Ascending aorta (tissue), 2 donors: ENCODE results near the gene MAP4K5. TPM values are rescaled to one million over a fixed set of nuclear protein-coding genes. Genes with fewer than 3 reads are reported as not detected.

Experiments used
- DNase-seq, 2 donors: peaks; one replicate each; pipeline ENCODE4 v3.0.0-alpha.2; 2019; ENCODE audit warnings: low spot score in 2 of 2
- H3K27ac ChIP-seq, 2 donors: fragments of 200-600 bp; sonication (generic); one replicate each; pipeline ENCODE4 v1.5.1; 2016 to 2017; ENCODE audit warnings: mild to moderate bottlenecking in 1 of 2
- H3K27me3 ChIP-seq: fragments of 200-600 bp; sonication (generic); one replicate; pipeline ENCODE4 v1.5.1; 2017
- H3K36me3 ChIP-seq, 2 donors: fragments of 200-600 bp; sonication (generic); one replicate each; pipeline ENCODE4 v1.5.1; 2016
- H3K4me1 ChIP-seq, 2 donors: fragments of 200-600 bp; sonication (generic); one replicate each; pipeline ENCODE4 v1.5.1; 2016 to 2017; ENCODE audit warnings: mild to moderate bottlenecking in 1 of 2
- H3K4me3 ChIP-seq, 2 donors: fragments of 200-600 bp; sonication (generic); one replicate each; pipeline ENCODE4 v1.5.1; 2016 to 2017; ENCODE audit warnings: mild to moderate bottlenecking in 1 of 2
- H3K9me3 ChIP-seq, 2 donors: fragments of 200-600 bp; sonication (generic); one replicate each; pipeline ENCODE4 v1.5.1; 2016
- CTCF ChIP-seq, 3 experiments: fragments of 200-600 bp in 2 of 3; fragments of 450-650 bp in 1 of 3; sonication (generic) in 2 of 3; IDR thresholded peaks; one replicate each; pipeline ENCODE4 v1.5.1; 2016 to 2019; ENCODE audit warnings: antibody characterized with exemption in 3 of 3, mild to moderate bottlenecking in 1 of 3, moderate library complexity in 1 of 3
- intact Hi-C: fragments of 100-400 bp; cut with DNase I; formaldehyde crosslinking; loops from one replicate; pipeline ENCODE4 v1.15.1; 2023
- total RNA-seq: library from RNA; depleted of rRNA; stranded (reverse); fragments of >200 nt; gene quantifications from one replicate; pipeline ENCODE4 v1.1.0, GENCODE V29; 2016

Gene MAP4K5
- total RNA-seq, 1 donor from 2014 or later = 249 TPM

- no peak overlapping the region for H3K27ac ChIP-seq
- no peaks in the 10 kb centered on the region for H3K27me3 ChIP-seq
- intact Hi-C loops = loop anchor here (5.0 kb wide), 2 partner anchors 88 to 673 kb away; no protein-coding TSS in a partner anchor
- no peak overlapping the region for H3K4me3 ChIP-seq
- H3K4me1 ChIP-seq = peaks cover 4 to 6% of the 10 kb centered on the region in 2 donors
- DNase-seq = no peak
- TF ChIP-seq CTCF (IDR thresholded peaks at IDR 0.05) = no peak
- no peaks in the 10 kb centered on the region for H3K36me3 ChIP-seq
- H3K9me3 ChIP-seq = no peaks in the 10 kb centered on the region
Observed at GRCh38 chr14:50534997-50535396, 2.6 kb upstream of the MAP4K5 start.

GRCh38 chr14:50534416-50534815, 2.0 kb upstream of the MAP4K5 start:
- DNase-seq = no peak
- TF ChIP-seq CTCF (IDR thresholded peaks at IDR 0.05) = no peak
- Histone ChIP-seq H3K4me1 (peaks cover 4 to 12% of the 10 kb centered on the region in 2 donors), H3K4me3 (no peak overlapping the region), H3K27ac (no peak overlapping the region), H3K27me3 (no peaks in the 10 kb centered on the region), H3K36me3 (no peaks in the 10 kb centered on the region), H3K9me3 (no peaks in the 10 kb centered on the region)
- intact Hi-C loops = loop anchor here (5.0 kb wide), 2 partner anchors 87 to 672 kb away; no protein-coding TSS in a partner anchor

- Histone ChIP-seq H3K4me1 (peaks cover 4 to 16% of the 10 kb centered on the region in 2 donors), H3K9me3 (no peaks in the 10 kb centered on the region), H3K27me3 (no peaks in the 10 kb centered on the region), H3K4me3 (no peak overlapping the region), H3K27ac (no peak overlapping the region), H3K36me3 (no peaks in the 10 kb centered on the region)
- intact Hi-C loops = loop anchor here (2.0 to 5.0 kb wide), 4 partner anchors 27 to 672 kb away; partner anchors contain the start of genes ATL1, DMAC2L and L2HGDH
- no peak for DNase-seq
- TF ChIP-seq CTCF (IDR thresholded peaks at IDR 0.05) = no peak
Observed at GRCh38 chr14:50533806-50534205, 1.4 kb upstream of the MAP4K5 start.

GRCh38 chr14:50533241-50533705, 904 bp upstream of the MAP4K5 start:
- H3K27ac ChIP-seq = no peak overlapping the region
- no peaks in the 10 kb centered on the region for H3K36me3 ChIP-seq
- H3K4me3 ChIP-seq = peak overlapping the region; percentile 74 to 77
- intact Hi-C loops = loop anchor here (2.0 to 5.0 kb wide), 4 partner anchors 28 to 671 kb away; partner anchors contain the start of genes ATL1, DMAC2L and L2HGDH
- H3K27me3 ChIP-seq = no peaks in the 10 kb centered on the region
- TF ChIP-seq CTCF (IDR thresholded peaks at IDR 0.05) = no peak
- no peaks in the 10 kb centered on the region for H3K9me3 ChIP-seq
- H3K4me1 ChIP-seq = peaks cover 4 to 17% of the 10 kb centered on the region in 2 donors
- DNase-seq = no peak

GRCh38 chr14:50531595-50532501, 521 bp downstream of the MAP4K5 start:
- H3K27ac ChIP-seq = peak overlapping the region; percentile 86 to 97
- intact Hi-C loops = loop anchor here (1.0 to 5.0 kb wide), 5 partner anchors 29 to 670 kb away; partner anchors contain the start of genes ATL1, DMAC2L and L2HGDH
- H3K36me3 ChIP-seq = no peaks in the 10 kb centered on the region
- peak in 1 of 2 donors; percentile 74 for DNase-seq
- H3K9me3 ChIP-seq = no peaks in the 10 kb centered on the region
- no peaks in the 10 kb centered on the region for H3K27me3 ChIP-seq
- TF ChIP-seq CTCF (IDR thresholded peaks at IDR 0.05) = no peak
- peak overlapping the region; percentile 74 to 77 for H3K4me3 ChIP-seq
- H3K4me1 ChIP-seq = peaks cover 4 to 17% of the 10 kb centered on the region in 2 donors
